ENCODE measurements around the gene PTPRM.

PTPRM gene

DNA sequence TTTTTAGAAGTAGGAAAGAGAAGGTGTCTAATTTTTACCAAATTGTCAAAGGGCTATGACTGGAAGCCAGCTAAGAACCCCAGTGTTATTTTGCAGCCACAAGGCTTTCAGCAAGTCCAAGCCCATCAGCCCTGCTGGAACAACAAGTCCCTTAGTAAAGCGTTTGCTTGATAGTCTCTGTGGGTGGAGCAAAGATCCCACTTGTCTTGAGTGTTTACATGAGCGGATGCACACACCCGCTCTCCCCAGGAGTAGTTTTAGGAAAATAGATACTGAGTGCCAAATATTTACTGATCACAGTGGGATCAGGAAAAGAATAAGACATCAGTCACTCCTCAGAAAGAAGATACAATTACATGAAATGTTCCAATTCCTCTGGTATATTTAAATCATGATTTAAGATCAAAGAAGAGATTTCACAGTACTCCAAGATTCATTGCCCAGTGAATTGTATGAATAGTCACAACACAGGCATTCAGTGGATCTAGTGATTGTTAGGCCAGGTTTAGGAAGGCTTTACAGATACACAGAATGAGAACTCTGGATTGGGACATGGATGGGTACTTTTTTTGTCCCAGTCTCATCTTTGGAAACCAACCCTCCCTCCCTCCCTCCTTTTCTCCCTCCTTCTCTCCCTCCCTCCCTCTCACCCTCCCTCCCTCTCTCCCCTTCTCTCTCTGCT is 514.9 kb downstream of the PTPRM start:
- TF ChIP-seq, protein P1, sequence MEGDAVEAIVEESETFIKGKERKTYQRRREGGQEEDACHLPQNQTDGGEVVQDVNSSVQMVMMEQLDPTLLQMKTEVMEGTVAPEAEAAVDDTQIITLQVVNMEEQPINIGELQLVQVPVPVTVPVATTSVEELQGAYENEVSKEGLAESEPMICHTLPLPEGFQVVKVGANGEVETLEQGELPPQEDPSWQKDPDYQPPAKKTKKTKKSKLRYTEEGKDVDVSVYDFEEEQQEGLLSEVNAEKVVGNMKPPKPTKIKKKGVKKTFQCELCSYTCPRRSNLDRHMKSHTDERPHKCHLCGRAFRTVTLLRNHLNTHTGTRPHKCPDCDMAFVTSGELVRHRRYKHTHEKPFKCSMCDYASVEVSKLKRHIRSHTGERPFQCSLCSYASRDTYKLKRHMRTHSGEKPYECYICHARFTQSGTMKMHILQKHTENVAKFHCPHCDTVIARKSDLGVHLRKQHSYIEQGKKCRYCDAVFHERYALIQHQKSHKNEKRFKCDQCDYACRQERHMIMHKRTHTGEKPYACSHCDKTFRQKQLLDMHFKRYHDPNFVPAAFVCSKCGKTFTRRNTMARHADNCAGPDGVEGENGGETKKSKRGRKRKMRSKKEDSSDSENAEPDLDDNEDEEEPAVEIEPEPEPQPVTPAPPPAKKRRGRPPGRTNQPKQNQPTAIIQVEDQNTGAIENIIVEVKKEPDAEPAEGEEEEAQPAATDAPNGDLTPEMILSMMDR (conservative IDR thresholded peaks at IDR 0.05), result no peak
- H3K27ac ChIP-seq, result peak overlapping the region; percentile 83

DNA sequence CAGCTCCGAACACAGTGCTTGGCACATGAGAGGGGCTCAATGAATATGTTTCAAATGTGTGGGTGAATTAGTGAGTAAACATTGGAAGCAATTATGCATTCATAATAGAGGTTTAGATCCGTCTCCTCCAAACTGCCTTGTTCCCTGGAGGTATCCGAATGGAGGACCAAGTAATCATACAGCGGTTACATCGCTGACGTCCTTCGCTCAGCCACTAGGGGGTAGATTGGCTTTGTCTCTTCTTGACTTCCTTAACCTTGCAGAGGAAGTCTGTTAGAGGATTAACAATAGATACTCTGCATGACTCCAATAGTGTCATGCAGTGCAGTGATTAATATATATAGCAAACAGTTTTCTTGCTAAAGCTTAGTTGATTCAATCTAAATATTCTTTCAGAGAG is 517.0 kb downstream of the PTPRM start:
- H3K27ac ChIP-seq, result no peak overlapping the region
- TF ChIP-seq, protein P1 (conservative IDR thresholded peaks at IDR 0.05), result peak; percentile 68

DNA sequence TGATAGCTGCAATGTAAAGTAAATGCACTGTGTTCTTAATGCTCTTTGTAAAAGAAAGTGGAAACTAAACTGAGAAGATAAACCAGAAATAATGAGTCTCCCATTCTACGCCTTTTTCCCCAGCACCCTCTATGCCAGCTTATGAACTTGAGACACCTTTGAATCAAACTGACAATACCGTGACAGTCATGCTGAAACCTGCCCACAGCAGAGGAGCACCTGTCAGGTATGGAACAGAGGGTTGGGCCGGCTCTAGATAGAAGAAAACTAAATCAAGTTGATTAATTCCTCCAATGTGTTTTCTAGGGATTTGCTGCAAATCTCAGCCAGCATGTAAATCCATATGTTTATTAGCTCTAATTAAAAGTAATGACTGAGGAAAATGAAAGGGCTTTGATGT is 521.5 kb downstream of the PTPRM start:
- TF ChIP-seq, protein P1 (conservative IDR thresholded peaks at IDR 0.05), result no peak
- H3K27ac ChIP-seq, result no peak overlapping the region

DNA sequence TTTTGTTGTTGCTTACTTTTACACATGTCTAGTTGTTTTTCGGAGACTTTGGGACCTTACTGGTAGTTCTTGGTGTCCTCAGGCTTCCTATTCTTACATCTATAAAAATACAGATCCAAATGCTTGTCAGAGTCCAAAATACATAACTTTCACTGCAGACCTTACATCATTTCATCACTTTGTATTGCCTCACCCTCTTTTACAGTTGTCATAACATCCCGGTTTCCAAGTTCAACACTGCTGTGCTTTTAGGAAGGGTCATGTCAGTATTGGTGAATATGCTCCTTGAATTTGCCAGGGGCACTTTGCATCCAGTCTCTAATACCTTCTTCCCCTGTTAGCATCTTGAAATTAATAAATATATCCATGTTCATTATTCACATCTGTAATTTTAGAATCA is 523.9 kb downstream of the PTPRM start:
- H3K27ac ChIP-seq, result no peak overlapping the region
- TF ChIP-seq, protein P1 (conservative IDR thresholded peaks at IDR 0.05), result no peak

DNA sequence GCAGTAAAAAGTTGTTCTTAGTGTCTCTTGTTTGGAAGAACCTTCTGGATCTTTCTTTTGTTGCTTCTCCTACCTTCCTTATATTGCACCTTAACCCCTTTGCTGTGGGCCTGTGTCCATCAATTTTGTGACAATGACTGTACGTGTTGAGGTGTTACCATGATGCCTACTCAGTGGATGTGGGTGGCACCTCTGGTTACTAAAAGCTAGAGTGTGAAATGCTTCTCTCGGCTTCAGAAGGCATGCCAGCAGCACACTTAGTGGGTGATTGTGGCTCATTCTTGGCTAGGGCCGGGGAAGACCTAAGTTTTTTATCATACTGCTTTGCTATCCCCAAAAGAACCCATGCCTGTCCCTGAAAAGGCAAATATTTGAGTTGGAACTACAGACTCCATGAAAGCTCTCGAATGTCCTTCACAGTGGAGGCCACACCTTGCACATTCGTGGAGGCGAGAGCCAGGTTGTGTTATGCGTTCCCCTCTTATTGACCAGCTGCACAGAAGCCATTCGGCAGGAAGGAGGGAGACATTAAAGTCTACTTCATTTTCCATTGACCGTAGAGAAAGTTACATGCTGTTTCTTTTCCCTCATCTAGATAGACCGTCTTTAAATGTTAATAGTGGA is 528.9 kb downstream of the PTPRM start:
- TF ChIP-seq, protein P1 (conservative IDR thresholded peaks at IDR 0.05), result no peak
- H3K27ac ChIP-seq, result no peak overlapping the region

DNA sequence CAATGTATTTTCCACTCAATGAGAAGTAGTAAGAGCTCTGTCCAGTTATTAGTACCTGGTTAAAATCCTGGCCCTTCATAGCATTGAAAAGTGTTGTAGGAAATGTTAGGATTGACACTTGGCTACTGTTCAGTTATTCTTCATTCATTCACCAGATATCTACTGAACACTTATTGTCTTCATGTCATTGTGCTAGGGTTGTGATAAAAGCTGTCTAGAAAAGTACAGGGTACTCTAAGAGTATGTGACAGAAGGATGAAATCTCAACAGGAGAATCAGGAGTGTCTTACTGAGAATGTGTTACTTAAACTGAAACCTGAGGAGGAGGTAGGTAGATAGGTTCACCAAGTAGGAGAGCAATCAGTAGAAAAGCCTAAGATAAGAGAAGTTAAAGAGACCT is 530.3 kb downstream of the PTPRM start:
- H3K27ac ChIP-seq, result no peak overlapping the region
- TF ChIP-seq, protein P1 (conservative IDR thresholded peaks at IDR 0.05), result no peak

DNA sequence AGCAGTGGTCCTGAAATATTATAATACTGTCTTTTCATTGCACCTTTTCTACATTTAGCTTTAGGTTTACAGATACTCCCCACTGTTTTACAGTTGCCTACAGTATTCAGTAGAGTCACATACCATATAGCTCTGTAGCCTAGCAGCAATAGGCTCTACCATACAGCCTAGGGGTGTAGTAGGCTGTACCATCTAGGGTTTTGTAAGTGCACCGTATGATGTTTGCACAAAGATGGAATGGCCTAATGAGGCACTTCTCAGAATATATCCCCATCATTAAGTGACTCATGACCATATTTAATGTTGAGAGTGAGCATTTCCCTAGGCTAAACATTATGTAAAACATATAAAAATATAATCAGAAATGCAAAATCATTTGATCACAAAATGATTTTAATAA is 530.8 kb downstream of the PTPRM start:
- no peak overlapping the region for H3K27ac ChIP-seq
- TF ChIP-seq, protein P1 (conservative IDR thresholded peaks at IDR 0.05), result no peak
